HCT116 (cell line): Measurements from ENCODE around the gene AURKAIP1. TPM values are rescaled to one million over a fixed set of nuclear protein-coding genes. Genes with fewer than 3 reads are reported as not detected.

Experiments used
- ATAC-seq: fragments of 200-7000 bp; cut with Tn5 transposase; 2 replicates; pipeline ENCODE4 v1.9.1; 2020; ENCODE audit warnings: mild to moderate bottlenecking, moderate library complexity
- BruUV-seq: library from RNA; stranded (reverse); fragments of 400-500 nt; replicated peaks from 2 replicates; lab custom pipeline; 2021; lab: Mats Ljungman, UMichigan
- CTCF ChIA-PET: fragments of 300-600 bp; sonication (Branson Sonifier 250); formaldehyde crosslinking; loops from one replicate; lab custom pipeline; 2021; ENCODE audit warnings: antibody characterized with exemption; lab: Charles Lee
- POLR2A ChIA-PET: fragments of 300-600, 350-600 bp; sonication (Branson Sonifier 250); formaldehyde crosslinking; loops from one replicate; lab custom pipeline; 2021; ENCODE audit warnings: antibody characterized with exemption; lab: Charles Lee
- RAD21 ChIA-PET, 2 experiments: fragments of 300-600 bp; sonication (Branson Sonifier 250); formaldehyde crosslinking; loops; one replicate each; lab custom pipeline; 2023; ENCODE audit warnings: low total read pairs in 2 of 2; ENCODE audit not compliant: uncharacterized antibody in 2 of 2, unreplicated experiment in 2 of 2, low non-redundant PET in 1 of 2; lab: Charles Lee
- DNase-seq: peaks from one replicate; pipeline ENCODE4 v3.0.0-alpha.2; 2010; ENCODE audit warnings: low read depth, low spot score
- H2AFZ ChIP-seq: fragments of 200-600 bp; shearing (Covaris generic), sonication (generic); 2 replicates; pipeline ENCODE4 v1.6.1; 2017; ENCODE audit warnings: low read depth, mixed run types, mixed read lengths, antibody characterized with exemption, low read length; ENCODE audit not compliant: poor library complexity, severe bottlenecking
- H3K27ac ChIP-seq: 2 replicates; pipeline ENCODE4 v1.5.1; 2012; ENCODE audit warnings: low read depth, low read length
- H3K27me3 ChIP-seq: fragments of 200-600 bp; sonication (generic); 2 replicates; pipeline ENCODE4 v1.6.1; 2016; ENCODE audit warnings: mixed run types, low read length, mixed read lengths; ENCODE audit not compliant: insufficient read depth
- H3K36me3 ChIP-seq, 2 experiments: fragments of 200-500 bp in 1 of 2; fragments of 200-600 bp in 1 of 2; sonication (Bioruptor generic) in 1 of 2; sonication (generic) in 1 of 2; 2 replicates each; pipeline versions ENCODE4 v1.5.1 to v1.6.1; 2014 to 2016; ENCODE audit warnings: low read length in 2 of 2, inconsistent platforms in 1 of 2, mixed read lengths in 1 of 2, mixed run types in 1 of 2; ENCODE audit not compliant: insufficient read depth in 2 of 2, control insufficient read depth in 1 of 2
- H3K4me1 ChIP-seq, 2 experiments: fragments of 200-600 bp in 1 of 2; sonication (generic) in 1 of 2; 2 replicates each; pipeline versions ENCODE4 v1.5.1 to v1.6.1; 2012 to 2017; ENCODE audit warnings: low read length in 2 of 2, inconsistent platforms in 1 of 2, mild to moderate bottlenecking in 1 of 2, mixed read lengths in 1 of 2, mixed run types in 1 of 2, moderate library complexity in 1 of 2; ENCODE audit not compliant: insufficient read depth in 2 of 2, control insufficient read depth in 1 of 2
- H3K4me2 ChIP-seq: fragments of 200-600 bp; sonication (generic); 2 replicates; pipeline ENCODE4 v1.6.1; 2017; ENCODE audit warnings: mixed run types, low read length, mixed read lengths
- H3K4me3 ChIP-seq, 2 experiments: fragments of 200-600 bp in 1 of 2; sonication (generic) in 1 of 2; replicated peaks in 1 of 2; 2 replicates each; pipeline ENCODE4 v1.5.1; 2011 to 2016; ENCODE audit warnings: low read length in 2 of 2, control low read depth in 1 of 2, low read depth in 1 of 2, mild to moderate bottlenecking in 1 of 2, mixed read lengths in 1 of 2, mixed run types in 1 of 2
- H3K79me2 ChIP-seq: fragments of 200-600 bp; sonication (generic); 2 replicates; pipeline ENCODE4 v1.6.1; 2017; ENCODE audit warnings: mild to moderate bottlenecking, mixed run types, low read length, moderate library complexity, mixed read lengths; ENCODE audit not compliant: insufficient read depth
- H3K9ac ChIP-seq: fragments of 200-600 bp; sonication (generic); 2 replicates; pipeline ENCODE4 v1.6.1; 2016; ENCODE audit warnings: low read length, mixed read lengths
- H3K9me2 ChIP-seq: fragments of 200-600 bp; sonication (generic), shearing (Covaris generic); 2 replicates; pipeline ENCODE4 v1.6.1; 2017; ENCODE audit warnings: mixed run types, mild to moderate bottlenecking, moderate library complexity; ENCODE audit not compliant: insufficient read depth
- H3K9me3 ChIP-seq, 2 experiments: fragments of 200-500 bp in 1 of 2; fragments of 200-600 bp in 1 of 2; sonication (Bioruptor generic) in 1 of 2; sonication (generic) in 1 of 2; 2 replicates each; pipeline ENCODE4 v1.6.1; 2014 to 2017; ENCODE audit warnings: low read length in 2 of 2, mixed read lengths in 2 of 2, inconsistent platforms in 1 of 2, low read depth in 1 of 2, mild to moderate bottlenecking in 1 of 2, mixed run types in 1 of 2, moderate library complexity in 1 of 2; ENCODE audit not compliant: control insufficient read depth in 1 of 2, insufficient read depth in 1 of 2
- H4K20me1 ChIP-seq: fragments of 200-600 bp; sonication (generic), shearing (Covaris generic); 2 replicates; pipeline ENCODE4 v1.6.1; 2017; ENCODE audit warnings: mixed run types, mild to moderate bottlenecking, moderate library complexity; ENCODE audit not compliant: insufficient read depth
- CBX3 ChIP-seq: IDR thresholded peaks from 2 replicates; pipeline ENCODE4 v1.6.1; 2012; ENCODE audit warnings: low read depth
- EGR1 ChIP-seq: IDR thresholded peaks from 2 replicates; pipeline ENCODE4 v1.6.1; 2012; ENCODE audit warnings: low read depth
- ELF1 ChIP-seq: IDR thresholded peaks from 2 replicates; pipeline ENCODE4 v1.6.1; 2012; ENCODE audit warnings: low read depth, borderline replicate concordance
- EZH2 ChIP-seq: fragments of 200-600 bp; sonication (generic); IDR thresholded peaks from 2 replicates; pipeline ENCODE4 v1.6.1; 2017; ENCODE audit warnings: antibody characterized with exemption, mixed run types
- EZH2phosphoT487 ChIP-seq: fragments of 200-600 bp; IDR thresholded peaks from 2 replicates; pipeline ENCODE4 v1.6.1; 2018; ENCODE audit warnings: antibody characterized with exemption, borderline replicate concordance
- JUND ChIP-seq: IDR thresholded peaks from 2 replicates; pipeline ENCODE4 v1.6.1; 2012
- POLR2AphosphoS5 ChIP-seq: IDR thresholded peaks from 2 replicates; pipeline ENCODE4 v1.6.1; 2011; ENCODE audit warnings: mild to moderate bottlenecking, low read depth, low read length, moderate library complexity
- RAD21 ChIP-seq: IDR thresholded peaks from 2 replicates; pipeline ENCODE4 v1.6.1; 2012; ENCODE audit warnings: low read depth, mild to moderate bottlenecking
- SIN3A ChIP-seq: IDR thresholded peaks from 2 replicates; pipeline ENCODE4 v1.6.1; 2012; ENCODE audit warnings: low read depth
- SP1 ChIP-seq: IDR thresholded peaks from 2 replicates; pipeline ENCODE4 v1.6.1; 2012; ENCODE audit warnings: low read depth
- SRF ChIP-seq: IDR thresholded peaks from 2 replicates; pipeline ENCODE4 v1.6.1; 2012; ENCODE audit warnings: low read depth
- TCF7L2 ChIP-seq: IDR thresholded peaks from 2 replicates; pipeline ENCODE4 v1.7.0; 2011; ENCODE audit warnings: borderline replicate concordance, inconsistent platforms; ENCODE audit not compliant: insufficient read depth, insufficient read length; ENCODE audit errors: extremely low read depth
- ZFX ChIP-seq: fragments of 450-650 bp; IDR thresholded peaks from 2 replicates; pipeline ENCODE4 v1.6.1; 2017
- intact Hi-C: fragments of 100-400 bp; cut with micrococcal nuclease; formaldehyde crosslinking; loops from 2 replicates; pipeline ENCODE4 v1.10.0; 2022
- total RNA-seq: library from RNA; stranded (reverse); gene quantifications from one replicate; pipeline ENCODE4 v1.2.1, GENCODE V29; 2021; ENCODE audit not compliant: unreplicated experiment
- TF ChIP-seq, protein P1 (sequence below): IDR thresholded peaks from 2 replicates; pipeline ENCODE4 v1.6.1; 2012
- TF ChIP-seq, protein P2 (sequence below), 3 experiments: fragments of 200-600 bp in 1 of 3; sonication (generic) in 1 of 3; IDR thresholded peaks in 2 of 3; conservative IDR thresholded peaks in 1 of 3; 2 replicates each; pipeline ENCODE4 v1.5.1; 2012 to 2017; ENCODE audit warnings: low read depth in 2 of 3, low read length in 2 of 3, antibody characterized with exemption in 1 of 3, borderline replicate concordance in 1 of 3, control low read depth in 1 of 3, mild to moderate bottlenecking in 1 of 3, mixed read lengths in 1 of 3, mixed run types in 1 of 3, moderate library complexity in 1 of 3; ENCODE audit not compliant: insufficient read depth in 1 of 3
- TF ChIP-seq, protein P3 (sequence below): IDR thresholded peaks from 2 replicates; pipeline ENCODE4 v1.6.1; 2012

Gene AURKAIP1
- total RNA-seq, 1 experiment from 2014 or later: 200 TPM

DNA sequence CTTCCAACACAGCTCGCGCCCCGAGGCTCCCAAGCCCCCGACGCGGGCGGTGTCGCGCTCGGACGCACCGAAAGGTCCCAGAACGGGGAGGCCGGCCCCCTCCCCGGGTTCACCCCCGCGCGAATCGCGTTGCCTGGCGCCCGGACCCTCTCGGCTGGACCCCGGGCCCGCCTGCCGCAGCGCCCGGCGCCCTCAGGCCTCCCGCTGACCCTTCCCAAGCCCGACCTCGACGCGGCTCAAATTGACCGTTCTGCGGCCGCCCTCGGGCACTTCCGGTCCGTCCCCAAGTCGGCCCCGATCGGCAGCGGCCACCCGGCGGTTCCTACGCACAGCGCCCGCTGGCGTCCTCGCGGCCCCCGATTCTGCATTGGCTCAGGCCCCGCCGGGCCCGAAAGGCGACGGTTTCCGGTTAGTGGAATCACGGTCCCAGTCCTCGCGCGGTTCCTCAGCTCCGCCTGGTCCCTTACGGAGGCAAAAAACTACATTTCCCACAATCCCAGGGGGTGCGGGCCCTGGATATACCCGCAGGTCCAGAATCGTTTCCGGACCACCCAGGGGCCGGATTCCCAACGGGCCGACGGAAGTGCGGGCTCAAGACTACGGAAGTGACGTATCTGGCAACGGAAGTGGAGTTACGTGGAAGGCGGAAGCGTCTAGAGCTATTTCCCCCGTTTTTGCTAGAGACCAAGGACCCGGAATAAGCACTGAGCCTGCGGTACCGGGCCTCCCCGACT, at the start of gene AURKAIP1 (continued):
- TF ChIP-seq SRF: peak; percentile 94
- TF ChIP-seq CBX3: peak; percentile 99
- peak; percentile 94 for TF ChIP-seq EGR1
- TF ChIP-seq EZH2: no peak
- peak; percentile 55; the same call in 1 of the 2 replicates for TF ChIP-seq JUND
- TF ChIP-seq, protein P1, sequence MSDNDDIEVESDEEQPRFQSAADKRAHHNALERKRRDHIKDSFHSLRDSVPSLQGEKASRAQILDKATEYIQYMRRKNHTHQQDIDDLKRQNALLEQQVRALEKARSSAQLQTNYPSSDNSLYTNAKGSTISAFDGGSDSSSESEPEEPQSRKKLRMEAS: peak; percentile 94
- no peak for TF ChIP-seq EZH2phosphoT487
- peak; percentile 59 for TF ChIP-seq POLR2AphosphoS5
- TF ChIP-seq ELF1: peak; percentile 90; the same call in 1 of the 2 replicates

DNA sequence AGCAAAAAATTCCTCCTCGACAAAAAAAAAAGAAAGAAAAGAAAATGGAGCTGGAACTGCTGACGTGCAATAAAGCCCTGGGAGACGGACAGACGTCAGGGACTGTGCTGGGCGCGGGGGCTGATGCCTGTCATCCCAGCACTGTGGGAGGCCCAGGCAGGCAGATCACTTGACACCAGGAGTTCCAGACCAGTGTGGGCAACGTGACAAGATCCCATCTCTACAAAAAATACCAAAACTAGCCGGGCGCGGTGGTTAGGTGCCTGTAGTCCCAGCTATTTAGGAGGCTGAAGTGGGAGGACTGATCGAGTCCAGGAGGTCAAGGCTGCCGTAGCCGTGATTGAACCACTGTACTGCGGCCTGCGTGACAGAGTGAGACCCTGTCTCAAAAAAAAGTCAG, 49.7 kb upstream of the AURKAIP1 start:
- Histone ChIP-seq H3K27ac (no peak overlapping the region), H3K4me3 (no peak overlapping the region), H3K4me1 (peaks cover 21 to 45% of the 10 kb centered on the region in 2 experiments), H2AFZ (no peak overlapping the region), H3K79me2 (no peaks in the 10 kb centered on the region), H3K9me3 (no peaks in the 10 kb centered on the region), H3K27me3 (no peaks in the 10 kb centered on the region), H3K4me2 (no peak overlapping the region), H3K36me3 (no peaks in the 10 kb centered on the region), H3K9me2 (no peaks in the 10 kb centered on the region), H3K9ac (no peak overlapping the region), H4K20me1 (no peaks in the 10 kb centered on the region)
- CTCF ChIA-PET: no interaction called here
- POLR2A ChIA-PET: interaction anchor here (1.3 kb wide), 1 partner anchor 17 kb away, joined by 3 read pairs; the partner anchor contains the start of gene MRPL20
- ATAC-seq (no peak), DNase-seq (no peak)
- intact Hi-C loops: no loop called here
- RAD21 ChIA-PET: interaction anchor here in 1 of 2 experiments (0.9 kb wide), 1 partner anchor 10 kb away, joined by 3 read pairs; no protein-coding TSS in a partner anchor
- TF ChIP-seq SP1: no peak
- no peak for TF ChIP-seq ZFX
- no peak for TF ChIP-seq POLR2AphosphoS5
- TF ChIP-seq, protein P2, sequence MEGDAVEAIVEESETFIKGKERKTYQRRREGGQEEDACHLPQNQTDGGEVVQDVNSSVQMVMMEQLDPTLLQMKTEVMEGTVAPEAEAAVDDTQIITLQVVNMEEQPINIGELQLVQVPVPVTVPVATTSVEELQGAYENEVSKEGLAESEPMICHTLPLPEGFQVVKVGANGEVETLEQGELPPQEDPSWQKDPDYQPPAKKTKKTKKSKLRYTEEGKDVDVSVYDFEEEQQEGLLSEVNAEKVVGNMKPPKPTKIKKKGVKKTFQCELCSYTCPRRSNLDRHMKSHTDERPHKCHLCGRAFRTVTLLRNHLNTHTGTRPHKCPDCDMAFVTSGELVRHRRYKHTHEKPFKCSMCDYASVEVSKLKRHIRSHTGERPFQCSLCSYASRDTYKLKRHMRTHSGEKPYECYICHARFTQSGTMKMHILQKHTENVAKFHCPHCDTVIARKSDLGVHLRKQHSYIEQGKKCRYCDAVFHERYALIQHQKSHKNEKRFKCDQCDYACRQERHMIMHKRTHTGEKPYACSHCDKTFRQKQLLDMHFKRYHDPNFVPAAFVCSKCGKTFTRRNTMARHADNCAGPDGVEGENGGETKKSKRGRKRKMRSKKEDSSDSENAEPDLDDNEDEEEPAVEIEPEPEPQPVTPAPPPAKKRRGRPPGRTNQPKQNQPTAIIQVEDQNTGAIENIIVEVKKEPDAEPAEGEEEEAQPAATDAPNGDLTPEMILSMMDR (IDR thresholded peaks at IDR 0.05 in 2 of 3, conservative IDR thresholded peaks at IDR 0.05 in 1 of 3; ENCODE audit: borderline replicate concordance in 1 of 3, insufficient read depth in 1 of 3, low read depth in 2 of 3, low read length in 2 of 3): no peak
- no peak for TF ChIP-seq RAD21
- TF ChIP-seq JUND: no peak
- TF ChIP-seq EZH2phosphoT487: no peak
- TF ChIP-seq, protein P3, sequence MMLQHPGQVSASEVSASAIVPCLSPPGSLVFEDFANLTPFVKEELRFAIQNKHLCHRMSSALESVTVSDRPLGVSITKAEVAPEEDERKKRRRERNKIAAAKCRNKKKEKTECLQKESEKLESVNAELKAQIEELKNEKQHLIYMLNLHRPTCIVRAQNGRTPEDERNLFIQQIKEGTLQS: no peak
- no peak for TF ChIP-seq TCF7L2
- TF ChIP-seq CBX3: no peak
- no peak for TF ChIP-seq EGR1
- no peak for TF ChIP-seq ELF1
- TF ChIP-seq SIN3A: no peak
- no peak for TF ChIP-seq SRF
- no TSS peak for BruUV-seq
